Stimulated activated CD4-positive, alpha-beta T cell treated with anti-CD3 and anti-CD28 coated beads, Interleukin-1b, Interleukin-23, amount 100 ng/mL, for 24 hours (primary cell): Measurements from ENCODE around the gene CEMIP2.
"Not testable (repeated sequence)": the region's sequence is repeated elsewhere in the genome, so short reads cannot be mapped to it uniquely, and the experiment has no call there.

Experiments
- DNase-seq, 4 experiments: peaks; one replicate each; pipeline ENCODE4 v3.0.0-alpha.2; 2020; ENCODE audit warnings: low read depth in 4 of 4, low spot score in 1 of 4

The CEMIP2 gene

GRCh38 chr9:71681104-71681707 lies 87.1 kb downstream of the CEMIP2 start:
- DNase-seq, result no peak

- no peak for DNase-seq
These were observed 87.9 kb downstream of the CEMIP2 start for GRCh38 chr9:71680189-71680980.

GRCh38 chr9:71678999-71679398 lies 89.3 kb downstream of the CEMIP2 start:
- DNase-seq, result no peak

GRCh38 chr9:71677209-71677608 lies 91.1 kb downstream of the CEMIP2 start:
- no peak for DNase-seq

- DNase-seq, result no peak
These were observed 91.9 kb downstream of the CEMIP2 start for GRCh38 chr9:71676460-71676859.

GRCh38 chr9:71675857-71676165 lies 92.5 kb downstream of the CEMIP2 start:
- no peak for DNase-seq

- no peak for DNase-seq
These were observed 93.0 kb downstream of the CEMIP2 start for GRCh38 chr9:71675105-71675856.

- DNase-seq, result no peak
These were observed 95.7 kb downstream of the CEMIP2 start for GRCh38 chr9:71672573-71672972.

GRCh38 chr9:71671289-71671688 lies 97.0 kb downstream of the CEMIP2 start:
- no peak for DNase-seq

GRCh38 chr9:71670121-71670520 lies 98.2 kb downstream of the CEMIP2 start:
- no peak for DNase-seq

GRCh38 chr9:71669284-71669995 lies 98.9 kb downstream of the CEMIP2 start:
- no peak for DNase-seq

GRCh38 chr9:71668717-71669116 lies 99.6 kb downstream of the CEMIP2 start:
- DNase-seq, result no peak

- DNase-seq, result no peak
These were observed 103.1 kb downstream of the CEMIP2 start for GRCh38 chr9:71665247-71665646.

- DNase-seq, result no peak
These were observed 103.7 kb downstream of the CEMIP2 start for GRCh38 chr9:71664566-71664965.

- no peak for DNase-seq
These were observed 104.3 kb downstream of the CEMIP2 start for GRCh38 chr9:71663931-71664459.

GRCh38 chr9:71663216-71663615 lies 105.1 kb downstream of the CEMIP2 start:
- no peak for DNase-seq

- no peak for DNase-seq
These were observed 106.2 kb downstream of the CEMIP2 start for GRCh38 chr9:71662082-71662481.

GRCh38 chr9:71657276-71657675 lies 111.0 kb downstream of the CEMIP2 start:
- DNase-seq, result not testable (repeated sequence)

- DNase-seq, result no peak
These were observed 111.8 kb downstream of the CEMIP2 start for GRCh38 chr9:71656496-71656895.

GRCh38 chr9:71655778-71656177 lies 112.5 kb downstream of the CEMIP2 start:
- no peak for DNase-seq

GRCh38 chr9:71655141-71655540 lies 113.2 kb downstream of the CEMIP2 start:
- DNase-seq, result no peak
